CD4-positive, CD25-positive, alpha-beta regulatory T cell (primary cell): ENCODE results near the gene DNAH2. TPM values are rescaled to one million over a fixed set of nuclear protein-coding genes. Genes with fewer than 3 reads are reported as not detected.

Experiments used
- ATAC-seq, 2 donors: fragments of 150-1000 bp; cut with Tn5 transposase; one replicate each; pipeline ENCODE4 v1.10.0; 2021; ENCODE audit warnings: low read depth in 2 of 2, moderate number of reproducible peaks in 2 of 2, moderate library complexity in 1 of 2
- DNase-seq, 3 donors: peaks; one replicate each; pipeline versions ENCODE4 v3.0.0 to v3.0.0-alpha.2; 2012 to 2022; ENCODE audit warnings: mixed read lengths in 1 of 3
- H3K27ac ChIP-seq: one replicate; pipeline ENCODE4 v1.7.0; 2013; ENCODE audit warnings: mild to moderate bottlenecking, low read length; ENCODE audit not compliant: insufficient read depth, poor library complexity, severe bottlenecking
- H3K27me3 ChIP-seq: one replicate; pipeline ENCODE4 v1.7.0; 2013; ENCODE audit warnings: low read length; ENCODE audit not compliant: control insufficient read depth, insufficient read depth
- H3K36me3 ChIP-seq: one replicate; pipeline ENCODE4 v1.7.0; 2013; ENCODE audit warnings: mild to moderate bottlenecking, low read length, moderate library complexity; ENCODE audit not compliant: control insufficient read depth, insufficient read depth
- H3K4me1 ChIP-seq: 2 replicates; pipeline ENCODE4 v1.7.0; 2013; ENCODE audit warnings: mild to moderate bottlenecking, low read length; ENCODE audit not compliant: insufficient read depth, control insufficient read depth, poor library complexity, severe bottlenecking
- H3K4me3 ChIP-seq: one replicate; pipeline ENCODE4 v1.7.0; 2013; ENCODE audit warnings: low read depth, mild to moderate bottlenecking, low read length, moderate library complexity
- H3K9me3 ChIP-seq, 2 experiments: 1 replicate in 1 of 2; 2 replicates in 1 of 2; pipeline ENCODE4 v1.7.0; 2013; ENCODE audit warnings: low read length in 2 of 2, mild to moderate bottlenecking in 1 of 2, moderate library complexity in 1 of 2; ENCODE audit not compliant: control insufficient read depth in 2 of 2
- H3K27ac Mint-ChIP-seq, 3 donors: one replicate each; pipeline ENCODE4 v1.8.0; 2020 to 2022; ENCODE audit warnings: mild to moderate bottlenecking in 3 of 3, mixed read lengths in 3 of 3, moderate library complexity in 2 of 3
- H3K27me3 Mint-ChIP-seq: one replicate; pipeline ENCODE4 v1.8.0; 2022; ENCODE audit warnings: mild to moderate bottlenecking, mixed read lengths
- H3K36me3 Mint-ChIP-seq: one replicate; pipeline ENCODE4 v1.8.0; 2020; ENCODE audit warnings: mixed read lengths
- H3K4me1 Mint-ChIP-seq, 4 donors: one replicate each; pipeline ENCODE4 v1.8.0; 2020 to 2022; ENCODE audit warnings: mixed read lengths in 4 of 4, mild to moderate bottlenecking in 1 of 4
- H3K4me3 Mint-ChIP-seq, 4 donors: one replicate each; pipeline ENCODE4 v1.8.0; 2020 to 2022; ENCODE audit warnings: mild to moderate bottlenecking in 4 of 4, mixed read lengths in 4 of 4, moderate library complexity in 3 of 4
- H3K9me3 Mint-ChIP-seq, 7 donors: one replicate each; pipeline ENCODE4 v1.8.0; 2020 to 2022; ENCODE audit warnings: mixed read lengths in 7 of 7, mild to moderate bottlenecking in 3 of 7, moderate library complexity in 2 of 7
- polyA plus RNA-seq, 4 donors: library from polyadenylated mRNA; unstranded; fragments of 300-500 nt; fragmentation: Illumina TruSeq; gene quantifications; one replicate each; pipeline ENCODE4 v1.2.3, GENCODE V29; 2021
- total RNA-seq: library from RNA; stranded (reverse); gene quantifications from one replicate; pipeline ENCODE4 v1.2.3, GENCODE V29; 2022

DNAH2 gene
- total and polyA plus RNA-seq, 5 donors from 2014 or later: not detected

GRCh38 chr17:7840441-7840840 lies 122.9 kb downstream of the DNAH2 start:
- ATAC-seq (no peak), DNase-seq (no peak)
- no peaks in the 10 kb centered on the region for H3K9me3 ChIP-seq
- no peaks in the 10 kb centered on the region for H3K36me3 Mint-ChIP-seq
- H3K9me3 Mint-ChIP-seq: peaks cover 0 to 2% (median 0%) of the 10 kb centered on the region in 7 donors
- no peaks in the 10 kb centered on the region for H3K27me3 ChIP-seq
- H3K4me3 Mint-ChIP-seq: peak overlapping the region; percentile 74 to 94 (median 90)
- no peaks in the 10 kb centered on the region for H3K36me3 ChIP-seq
- H3K27ac ChIP-seq: peak overlapping the region; percentile 100
- H3K4me1 ChIP-seq: peaks cover 89% of the 10 kb centered on the region
- peaks cover 25% of the 10 kb centered on the region for H3K27me3 Mint-ChIP-seq
- peaks cover 5 to 75% (median 46%) of the 10 kb centered on the region in 4 donors for H3K4me1 Mint-ChIP-seq
- H3K4me3 ChIP-seq: no peak overlapping the region
- peak overlapping the region; percentile 99 to 100 (median 99) for H3K27ac Mint-ChIP-seq

- H3K36me3 ChIP-seq: no peaks in the 10 kb centered on the region
- H3K36me3 Mint-ChIP-seq: no peaks in the 10 kb centered on the region
- H3K4me3 ChIP-seq: peak overlapping the region; percentile 70
Measured at GRCh38 chr17:7840875-7841274, 123.3 kb downstream of the DNAH2 start.

GRCh38 chr17:7841396-7841914 lies 123.9 kb downstream of the DNAH2 start:
- no peaks in the 10 kb centered on the region for H3K36me3 Mint-ChIP-seq
- H3K27me3 Mint-ChIP-seq: peaks cover 25% of the 10 kb centered on the region
- Histone ChIP-seq H3K9me3 (no peaks in the 10 kb centered on the region), H3K27ac (peak overlapping the region; percentile 100), H3K36me3 (peaks cover 2% of the 10 kb centered on the region), H3K4me3 (peak overlapping the region; percentile 70), H3K27me3 (no peaks in the 10 kb centered on the region), H3K4me1 (peaks cover 85% of the 10 kb centered on the region)
- peaks cover 0 to 2% (median 0%) of the 10 kb centered on the region in 7 donors for H3K9me3 Mint-ChIP-seq
- H3K27ac Mint-ChIP-seq: peak overlapping the region; percentile 99 to 100 (median 100)
- peak; percentile 55 to 63 for ATAC-seq
- peak; percentile 69 to 90 (median 79) for DNase-seq
- peak overlapping the region; percentile 88 to 99 (median 94) for H3K4me3 Mint-ChIP-seq
- H3K4me1 Mint-ChIP-seq: peaks cover 5 to 73% (median 47%) of the 10 kb centered on the region in 4 donors

More at GRCh38 chr17:7840875-7841274, 123.3 kb downstream of the DNAH2 start:
- Mint-ChIP-seq H3K4me1 (peaks cover 5 to 78% (median 47%) of the 10 kb centered on the region in 4 donors), H3K27me3 (peaks cover 25% of the 10 kb centered on the region), H3K9me3 (peaks cover 0 to 2% (median 0%) of the 10 kb centered on the region in 7 donors), H3K27ac (peak overlapping the region; percentile 99 to 100 (median 99)), H3K4me3 (peak overlapping the region; percentile 74 to 94 (median 90))
- peak overlapping the region; percentile 100 for H3K27ac ChIP-seq
- ATAC-seq (no peak), DNase-seq (no peak)
- H3K27me3 ChIP-seq: no peaks in the 10 kb centered on the region
- no peaks in the 10 kb centered on the region for H3K9me3 ChIP-seq
- peaks cover 90% of the 10 kb centered on the region for H3K4me1 ChIP-seq

DNA sequence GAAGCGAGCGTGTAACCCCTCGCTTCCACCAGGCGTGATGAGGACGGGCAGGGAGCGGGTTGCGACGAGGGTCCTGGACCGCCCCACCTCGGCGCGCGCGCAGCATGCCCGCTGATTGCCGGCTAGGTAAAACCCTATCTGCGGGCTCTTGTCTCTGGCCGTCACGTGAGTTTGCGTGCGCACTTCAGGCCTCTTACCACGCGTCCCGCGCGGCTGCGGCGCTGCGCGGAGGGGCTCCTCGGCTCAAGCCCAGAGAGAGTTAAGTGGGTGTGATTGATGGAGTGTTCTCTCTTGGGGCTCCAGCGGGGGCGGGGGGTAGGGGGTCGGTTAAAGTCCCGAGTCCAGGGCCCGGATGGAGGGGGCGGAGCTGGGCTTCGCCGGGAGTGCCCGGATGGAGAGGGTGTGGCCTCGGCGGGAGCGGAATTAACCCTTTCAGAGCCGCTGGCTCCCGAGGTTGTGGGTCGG lies 124.4 kb downstream of the DNAH2 start:
- peak; percentile 79 to 82 (median 81) for DNase-seq
- peak overlapping the region; percentile 82 for H3K4me3 ChIP-seq

GRCh38 chr17:7842380-7843256 lies 125.1 kb downstream of the DNAH2 start:
- peak overlapping the region; percentile 88 to 99 (median 94) for H3K4me3 Mint-ChIP-seq
- H3K4me1 Mint-ChIP-seq: peaks cover 1 to 61% (median 40%) of the 10 kb centered on the region in 4 donors
- no peaks in the 10 kb centered on the region for H3K9me3 ChIP-seq
- peak; percentile 32 to 43 for ATAC-seq
- H3K4me1 ChIP-seq: peaks cover 73% of the 10 kb centered on the region
- H3K9me3 Mint-ChIP-seq: peaks cover 0 to 2% (median 0%) of the 10 kb centered on the region in 7 donors
- peak overlapping the region; percentile 91 for H3K4me3 ChIP-seq
- H3K27me3 Mint-ChIP-seq: peaks cover 25% of the 10 kb centered on the region
- H3K27ac ChIP-seq: peak overlapping the region; percentile 100
- no peaks in the 10 kb centered on the region for H3K36me3 Mint-ChIP-seq
- no peaks in the 10 kb centered on the region for H3K27me3 ChIP-seq
- peaks cover 6% of the 10 kb centered on the region for H3K36me3 ChIP-seq
- peak overlapping the region; percentile 98 to 100 (median 100) for H3K27ac Mint-ChIP-seq
- DNase-seq: peak; percentile 74 to 96 (median 91)

More for the DNA sequence above, 124.4 kb downstream of the DNAH2 start:
- peak; percentile 14 to 26 for ATAC-seq
- Mint-ChIP-seq H3K27ac (peak overlapping the region; percentile 98 to 100 (median 100)), H3K27me3 (peaks cover 25% of the 10 kb centered on the region), H3K4me1 (peaks cover 5 to 68% (median 46%) of the 10 kb centered on the region in 4 donors), H3K36me3 (no peaks in the 10 kb centered on the region), H3K9me3 (peaks cover 0 to 2% (median 0%) of the 10 kb centered on the region in 7 donors), H3K4me3 (peak overlapping the region; percentile 88 to 99 (median 94))
- no peaks in the 10 kb centered on the region for H3K9me3 ChIP-seq
- H3K36me3 ChIP-seq: peaks cover 6% of the 10 kb centered on the region
- peaks cover 80% of the 10 kb centered on the region for H3K4me1 ChIP-seq
- H3K27ac ChIP-seq: peak overlapping the region; percentile 100
- no peaks in the 10 kb centered on the region for H3K27me3 ChIP-seq

- Mint-ChIP-seq H3K4me3 (peak overlapping the region; percentile 88 to 99 (median 94)), H3K27ac (peak overlapping the region; percentile 98 to 100 (median 100)), H3K27me3 (peaks cover 25% of the 10 kb centered on the region), H3K36me3 (no peaks in the 10 kb centered on the region), H3K9me3 (peaks cover 0 to 2% (median 0%) of the 10 kb centered on the region in 7 donors), H3K4me1 (peaks cover 0 to 58% (median 38%) of the 10 kb centered on the region in 4 donors)
- no peak for DNase-seq
- H3K4me3 ChIP-seq: peak overlapping the region; percentile 91
- H3K9me3 ChIP-seq: no peaks in the 10 kb centered on the region
- ATAC-seq: no peak
- H3K4me1 ChIP-seq: peaks cover 69% of the 10 kb centered on the region
- no peaks in the 10 kb centered on the region for H3K27me3 ChIP-seq
- peak overlapping the region; percentile 100 for H3K27ac ChIP-seq
- peaks cover 6% of the 10 kb centered on the region for H3K36me3 ChIP-seq
Measured at GRCh38 chr17:7843257-7843535, 125.7 kb downstream of the DNAH2 start.

GRCh38 chr17:7843536-7844291 lies 126.2 kb downstream of the DNAH2 start:
- Histone ChIP-seq H3K36me3 (peaks cover 6% of the 10 kb centered on the region), H3K27me3 (no peaks in the 10 kb centered on the region), H3K4me3 (peak overlapping the region; percentile 91), H3K4me1 (peaks cover 65% of the 10 kb centered on the region), H3K9me3 (no peaks in the 10 kb centered on the region), H3K27ac (peak overlapping the region; percentile 100)
- ATAC-seq (peak; percentile 37 to 38), DNase-seq (peak; percentile 92 to 94 (median 92))
- H3K27me3 Mint-ChIP-seq: peaks cover 25% of the 10 kb centered on the region
- no peaks in the 10 kb centered on the region for H3K36me3 Mint-ChIP-seq
- H3K9me3 Mint-ChIP-seq: peaks cover 0 to 2% (median 0%) of the 10 kb centered on the region in 7 donors
- peak overlapping the region; percentile 88 to 99 (median 94) for H3K4me3 Mint-ChIP-seq
- peak overlapping the region; percentile 98 to 100 (median 100) for H3K27ac Mint-ChIP-seq
- H3K4me1 Mint-ChIP-seq: peaks cover 0 to 53% (median 35%) of the 10 kb centered on the region in 4 donors
